NCI-H1694 (cell line): ENCODE results near the gene NEURL1.
"Not testable (repeated sequence)": the region's sequence is repeated elsewhere in the genome, so short reads cannot be mapped to it uniquely, and the experiment has no call there.

Experiments
- DNase-seq: peaks from one replicate; lab custom pipeline; 2025; lab: John Stamatoyannopoulos, UW

NEURL1 gene

GRCh38 chr10:103493916-103494877 is 692 bp downstream of the NEURL1 start:
- DNase-seq, result no peak

DNA sequence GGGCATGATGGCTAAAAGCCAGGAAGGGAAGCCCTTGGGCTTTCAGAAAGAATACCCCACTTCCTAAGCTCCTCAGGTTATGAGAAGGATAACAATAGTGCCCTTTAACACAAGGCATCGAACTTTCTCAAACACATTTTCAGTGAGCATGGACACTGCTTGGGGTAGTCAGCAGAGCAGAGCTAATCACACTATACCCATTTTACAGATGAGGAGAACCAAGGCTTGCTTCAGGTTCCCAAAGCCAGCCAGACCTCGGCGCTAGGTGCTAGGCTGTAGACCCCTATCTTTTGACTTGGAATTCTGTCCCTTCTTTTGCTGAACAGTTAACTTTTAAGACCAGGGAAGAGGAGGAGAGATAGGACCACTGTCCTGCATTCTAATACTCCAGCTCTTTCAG is 1.8 kb downstream of the NEURL1 start:
- DNase-seq, result no peak

DNA sequence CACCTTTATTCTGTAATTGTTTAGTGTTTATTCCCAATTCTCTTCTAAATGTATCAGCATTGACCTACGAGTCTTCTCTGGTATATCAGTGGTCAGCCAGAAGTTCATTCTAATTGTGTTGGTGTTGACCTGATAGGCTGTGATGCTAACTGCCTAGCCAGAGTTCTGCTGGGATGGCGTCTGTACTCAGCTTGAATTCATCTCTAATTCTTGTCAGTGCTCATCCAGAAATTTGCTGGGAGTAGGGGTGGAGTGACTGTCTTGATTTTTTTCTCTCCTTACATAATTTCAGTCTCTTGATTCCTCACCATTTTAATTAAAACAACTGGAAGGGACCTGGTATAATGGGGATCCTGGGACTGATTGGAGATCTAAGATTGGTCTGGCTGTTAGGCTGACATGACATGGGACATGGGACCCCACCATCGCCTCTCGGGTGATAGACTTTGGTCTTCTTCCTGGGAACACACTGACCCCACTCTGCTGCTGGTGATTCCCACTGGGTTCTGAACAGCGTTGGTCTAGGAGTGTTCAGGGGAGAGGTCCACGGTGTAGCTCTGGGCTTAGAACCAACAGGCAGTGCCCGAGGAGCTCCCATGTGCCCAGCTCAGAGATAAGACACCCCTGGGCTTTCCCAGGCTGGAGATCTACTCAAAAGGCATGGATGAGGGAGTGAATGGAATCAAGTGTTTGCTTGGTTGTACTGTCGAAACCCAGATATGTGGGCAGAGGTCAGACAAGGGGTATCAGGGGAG is 3.8 kb downstream of the NEURL1 start:
- DNase-seq, result no peak

DNA sequence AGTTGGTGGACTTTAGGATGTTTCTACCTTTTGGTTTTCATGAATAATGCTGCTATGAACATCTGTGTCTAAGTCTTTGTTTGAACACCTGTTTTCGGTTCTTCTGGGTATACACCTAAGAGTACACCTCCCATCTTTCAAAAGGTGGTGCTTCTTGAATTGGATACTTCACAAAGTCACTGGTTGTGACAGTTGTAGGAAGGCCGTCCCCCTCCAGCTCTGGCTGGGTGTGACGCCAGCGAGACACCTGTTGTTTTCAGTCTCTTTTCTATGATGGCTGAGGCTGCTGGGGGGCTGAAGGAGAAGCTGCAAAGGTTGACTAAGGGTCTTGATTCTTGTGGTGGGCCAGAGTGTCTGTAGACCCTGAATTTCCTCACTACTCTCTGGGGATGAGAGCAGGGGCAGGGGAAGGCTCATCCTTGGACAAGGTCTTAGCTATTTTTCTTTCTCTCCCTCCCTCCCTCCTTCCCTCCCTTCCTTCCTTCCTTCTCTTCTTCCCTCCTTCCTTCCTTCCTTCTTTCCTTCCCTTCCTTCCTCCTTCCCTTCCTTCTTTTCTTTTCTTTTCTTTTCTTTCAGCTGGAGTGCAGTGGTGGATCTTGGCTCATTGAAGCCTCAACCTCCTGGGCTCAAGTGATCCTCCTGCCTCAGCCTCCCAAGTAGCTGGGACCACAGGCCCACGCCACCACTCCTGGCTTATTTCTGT is 5.6 kb downstream of the NEURL1 start:
- no peak for DNase-seq

GRCh38 chr10:103499881-103500280 is 6.4 kb downstream of the NEURL1 start:
- no peak for DNase-seq

DNA sequence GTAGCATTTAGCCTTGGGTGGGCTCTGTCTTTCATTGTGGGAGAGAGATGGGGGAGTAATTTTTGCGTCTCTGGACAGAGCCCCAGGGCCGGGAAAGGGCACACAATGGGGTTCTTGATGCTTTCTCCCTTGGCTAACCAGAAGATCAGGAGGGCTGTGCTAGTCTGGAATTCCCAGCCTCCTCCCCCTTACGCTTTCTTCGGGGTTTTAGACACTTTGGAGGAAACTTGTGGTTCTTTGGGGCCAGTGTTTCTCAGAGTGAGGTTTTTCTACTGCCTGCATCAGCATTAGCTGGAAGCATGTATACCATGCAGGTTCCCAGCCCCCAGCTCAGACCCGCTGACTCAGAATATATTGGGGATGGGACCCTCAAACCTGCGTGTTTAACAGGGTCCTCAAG is 7.0 kb downstream of the NEURL1 start:
- DNase-seq, result no peak

GRCh38 chr10:103501186-103501585 is 7.7 kb downstream of the NEURL1 start:
- no peak for DNase-seq

DNA sequence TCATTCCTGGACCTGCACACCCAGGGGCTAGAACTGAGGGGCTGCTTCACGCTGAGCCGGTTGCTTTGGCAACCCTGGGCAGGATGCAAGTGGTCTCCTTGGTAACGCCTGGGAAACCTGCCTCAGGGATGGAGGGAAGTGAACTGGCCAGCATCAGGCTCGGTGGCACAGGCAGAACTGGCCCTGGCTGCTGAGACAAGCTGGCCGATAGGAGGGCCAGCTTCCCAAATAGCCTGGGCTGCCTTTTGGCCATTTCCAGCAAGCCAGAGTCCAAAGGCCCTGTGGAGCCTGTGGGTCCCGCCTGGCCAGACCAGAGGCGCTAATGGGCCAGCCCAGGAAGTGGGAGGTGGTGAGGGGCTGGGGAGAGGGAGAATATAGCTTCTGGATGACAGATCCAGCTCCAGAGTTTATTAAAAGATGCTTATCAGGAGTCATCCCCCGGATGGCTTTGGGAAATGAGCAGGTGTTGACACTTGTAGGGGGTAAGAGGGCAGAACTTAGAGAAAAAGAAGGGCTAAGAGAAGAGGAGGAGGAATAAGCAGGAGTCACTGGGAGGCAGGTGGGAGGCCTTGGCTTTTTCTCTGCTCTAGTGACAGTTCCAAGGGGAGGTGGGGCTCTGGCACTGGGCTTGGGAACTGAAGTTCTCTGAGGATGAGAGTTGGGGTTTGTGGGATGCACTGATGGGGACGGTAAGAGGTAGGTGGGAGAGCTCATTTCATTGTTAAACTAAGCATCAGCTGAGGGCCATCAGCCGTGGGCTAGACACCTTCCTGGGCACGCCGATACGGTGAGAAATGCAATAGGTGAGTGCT is 9.6 kb downstream of the NEURL1 start:
- no peak for DNase-seq

GRCh38 chr10:103503777-103504176 is 10.3 kb downstream of the NEURL1 start:
- DNase-seq, result not testable (repeated sequence)

DNA sequence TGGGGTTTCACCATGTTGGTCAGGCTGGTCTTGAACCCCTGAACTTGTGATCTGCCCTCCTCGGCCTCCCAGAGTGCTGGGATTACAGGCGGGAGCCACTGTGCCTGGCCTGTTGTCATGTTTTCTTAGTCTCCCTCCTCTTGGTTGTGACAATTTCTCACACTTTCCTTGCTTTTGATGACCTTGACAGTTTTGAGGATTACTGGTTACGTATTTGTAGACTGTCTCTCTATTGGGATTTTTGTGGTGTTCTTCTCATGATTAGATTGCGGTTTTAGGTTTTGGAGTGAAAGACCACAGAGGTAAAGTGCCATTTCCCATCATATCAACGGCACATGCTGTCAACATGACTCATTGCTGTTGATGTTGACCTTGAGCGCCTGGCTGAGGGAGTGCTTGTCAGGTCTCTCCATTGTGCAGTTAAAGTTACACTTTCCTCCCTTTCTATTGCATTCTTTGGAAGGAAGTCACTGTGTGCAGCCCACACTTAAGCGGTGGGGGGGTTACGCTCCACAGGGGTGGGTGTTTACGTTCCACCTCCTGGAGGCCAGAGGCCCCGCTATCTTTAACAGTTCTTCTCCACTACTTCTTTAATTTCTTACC is 10.8 kb downstream of the NEURL1 start:
- DNase-seq, result no peak

DNA sequence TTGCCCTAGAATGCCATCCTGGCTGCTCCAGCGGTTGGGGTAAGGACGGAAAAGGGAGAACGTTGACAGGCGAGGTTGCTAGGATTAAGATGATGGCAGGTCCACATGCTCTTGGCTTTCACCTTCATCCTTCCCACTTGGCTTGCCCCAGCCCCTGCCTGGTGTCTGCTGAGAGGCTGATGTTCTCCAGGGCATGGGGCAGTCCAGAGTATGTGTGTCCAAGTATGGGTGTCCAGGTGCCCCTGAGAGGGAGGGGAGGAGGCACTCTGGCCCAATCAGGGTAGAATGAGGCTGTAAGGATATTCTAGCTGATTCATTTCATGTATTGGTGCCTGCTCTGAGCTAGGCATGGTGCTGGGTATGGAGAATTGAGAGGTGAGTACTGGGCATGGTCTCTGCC is 12.6 kb downstream of the NEURL1 start:
- no peak for DNase-seq

GRCh38 chr10:103507235-103508191 is 14.0 kb downstream of the NEURL1 start:
- DNase-seq, result no peak

GRCh38 chr10:103510046-103510685 is 16.7 kb downstream of the NEURL1 start:
- DNase-seq, result no peak

DNA sequence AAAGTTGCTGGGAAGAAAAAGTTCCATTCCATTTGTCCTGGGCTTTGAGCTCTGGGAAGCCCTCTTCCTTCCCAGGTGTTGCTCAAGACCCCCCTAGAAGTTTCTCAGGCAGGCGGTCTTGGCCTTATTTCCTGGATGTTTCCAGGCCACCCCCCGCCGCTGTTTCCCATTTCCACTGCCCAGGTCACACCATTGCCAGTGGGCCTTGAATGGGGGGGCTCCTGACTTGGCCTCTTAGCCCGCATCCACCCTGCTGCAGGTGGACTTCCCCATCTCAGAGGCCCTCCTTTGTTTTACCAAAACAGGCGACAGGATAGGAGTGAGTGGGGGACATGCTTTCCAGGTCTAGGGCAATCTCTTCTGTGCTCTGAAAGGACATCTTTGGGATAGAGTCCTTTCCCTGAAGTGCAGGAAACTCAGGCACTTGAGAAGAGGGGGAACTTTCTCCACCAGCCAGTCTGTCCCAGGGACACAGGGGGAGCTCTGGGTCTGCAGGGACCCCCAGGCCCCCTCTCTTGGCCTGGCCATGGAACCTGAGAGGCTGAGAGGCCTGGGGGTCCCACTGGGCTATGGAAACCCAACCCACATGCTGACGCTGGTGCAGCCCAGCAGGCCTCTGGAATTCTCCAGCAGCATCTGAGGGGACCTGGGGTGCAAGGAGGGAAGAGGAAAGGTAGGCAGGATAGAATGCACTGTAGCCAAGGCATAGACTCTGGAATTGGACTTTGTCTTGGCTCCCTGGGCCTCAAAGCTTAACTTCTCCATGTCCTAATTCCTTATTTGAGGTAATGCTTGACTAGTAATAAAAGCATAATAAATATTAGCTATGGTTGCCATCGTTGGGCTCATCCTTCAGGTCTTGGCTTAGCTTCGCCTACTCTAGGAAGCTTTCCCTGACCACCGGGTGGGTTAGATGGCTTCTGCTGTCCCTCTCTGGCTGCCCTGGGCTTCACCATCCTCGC is 17.6 kb downstream of the NEURL1 start:
- no peak for DNase-seq

DNA sequence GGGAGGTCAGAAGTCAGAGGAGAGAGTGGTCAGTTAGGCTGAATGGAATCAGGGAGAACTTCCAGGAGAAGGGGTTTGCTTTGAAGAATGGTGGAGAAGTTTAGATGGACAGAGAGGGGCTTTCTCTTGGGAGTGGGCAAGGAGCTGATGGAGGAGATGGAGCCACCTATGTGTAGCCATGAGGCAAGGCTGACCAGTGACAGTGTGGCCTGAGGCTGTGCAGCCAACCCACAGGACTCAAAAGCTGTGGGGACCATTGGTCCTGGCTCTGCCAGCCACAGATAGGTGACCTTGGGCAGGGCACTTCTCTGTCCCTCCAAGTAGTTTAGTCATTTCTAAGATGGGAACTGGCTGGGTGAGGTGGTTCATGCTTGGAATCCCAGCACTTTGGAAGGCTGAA is 18.7 kb downstream of the NEURL1 start:
- no peak for DNase-seq

- DNase-seq, result no peak
These were observed 19.3 kb downstream of the NEURL1 start for GRCh38 chr10:103512591-103513379.

DNA sequence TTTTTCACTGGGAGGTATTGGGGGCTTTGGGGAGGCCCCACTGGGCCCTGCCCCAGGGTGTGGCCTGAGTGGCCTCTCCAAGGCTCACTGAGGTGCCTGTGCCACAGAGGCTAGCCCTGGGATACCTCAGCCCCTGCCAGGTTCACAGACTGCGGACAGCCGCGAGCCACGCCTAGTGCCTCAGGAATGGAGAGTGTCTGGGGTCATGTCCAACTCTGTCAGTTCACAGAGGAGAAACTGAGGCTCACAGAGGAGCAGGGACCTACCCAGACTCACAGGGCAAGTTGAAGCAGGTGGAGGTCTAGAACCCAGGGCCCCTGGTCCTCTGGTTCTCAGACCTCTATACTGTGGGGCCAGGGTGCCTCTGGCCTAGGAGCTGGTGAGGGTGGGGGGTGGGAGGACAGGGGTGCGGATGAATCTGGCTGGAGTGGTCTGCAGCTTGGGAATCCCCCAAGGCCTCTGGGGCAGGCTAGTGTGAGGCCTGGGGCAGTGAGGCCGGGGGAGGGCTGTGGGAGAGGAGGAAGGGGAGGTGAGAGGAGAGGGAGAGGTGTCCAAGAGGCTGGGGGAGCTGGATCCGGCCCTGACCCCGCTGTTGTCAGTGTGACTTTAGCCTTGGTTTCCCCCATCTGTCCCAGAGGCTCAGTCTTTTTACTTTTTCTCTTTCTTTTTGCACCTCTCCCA is 20.0 kb downstream of the NEURL1 start:
- DNase-seq, result no peak
